ENCODE data around the gene TRPV5. TPM values are rescaled to one million over a fixed set of nuclear protein-coding genes. Genes with fewer than 3 reads are reported as not detected.

TRPV5 gene
- total and polyA plus RNA-seq, 2 of the 8 experiments (the other 6 are each of a cell fraction or from before 2014, with no cell fraction given) = 0.03 TPM; not detected in 1

- Histone ChIP-seq H3K18ac (ENCODE audit: extremely low read depth, low read length) (no peak overlapping the region), H2BK12ac (ENCODE audit: low read depth, low read length) (no peak overlapping the region), H3K14ac (ENCODE audit: insufficient read length) (no peak overlapping the region), H3K9me3 (ENCODE audit: insufficient read depth in 2 of 2, low read depth in 1 of 2, low read length in 1 of 2) (no peaks in the 10 kb centered on the region), H3K9ac (replicated peaks in 1 of 4; ENCODE audit: extremely low read depth in 1 of 4, low read depth in 3 of 4, low read length in 3 of 4) (no peak overlapping the region), H2BK120ac (replicated peaks; ENCODE audit: low read depth, low read length) (no peak overlapping the region), H2BK5ac (ENCODE audit: low read depth, low read length) (no peak overlapping the region), H3K4me2 (ENCODE audit: insufficient read depth in 1 of 2, low read depth in 2 of 2, low read length in 2 of 2) (no peak overlapping the region), H3K36me3 (ENCODE audit: control insufficient read depth in 2 of 4, insufficient read depth in 4 of 4, low read length in 3 of 4) (no peaks in the 10 kb centered on the region), H3K79me2 (ENCODE audit: control insufficient read depth in 1 of 2, insufficient read depth in 2 of 2, low read length in 2 of 2) (no peaks in the 10 kb centered on the region), H3K23me2 (ENCODE audit: low read depth, low read length) (no peaks in the 10 kb centered on the region), H2AK5ac (ENCODE audit: low read depth, low read length) (no peak overlapping the region), H3K79me1 (ENCODE audit: low read depth, low read length) (no peaks in the 10 kb centered on the region), H3K4ac (replicated peaks; ENCODE audit: insufficient read length, low read depth, low read length) (no peak overlapping the region), H2AFZ (ENCODE audit: low read length) (no peak overlapping the region), H2BK15ac (ENCODE audit: low read length) (no peak overlapping the region), H3K4me1 (replicated peaks in 1 of 4; ENCODE audit: control insufficient read depth in 3 of 4, insufficient read depth in 4 of 4, low read length in 3 of 4) (no peaks in the 10 kb centered on the region), H3K4me3 (ENCODE audit: extremely low read depth in 1 of 4, insufficient read depth in 2 of 4, low read depth in 3 of 4, low read length in 4 of 4) (no peak overlapping the region), H3K23ac (ENCODE audit: insufficient read length) (no peak overlapping the region), H4K5ac (ENCODE audit: insufficient read length, low read depth, low read length) (no peak overlapping the region), H3K27ac (ENCODE audit: low read depth, low read length) (no peak overlapping the region), H3K56ac (replicated peaks; ENCODE audit: insufficient read length, low read depth, low read length) (no peak overlapping the region), H2BK20ac (ENCODE audit: low read length) (no peak overlapping the region), H3K27me3 (replicated peaks in 1 of 4; ENCODE audit: control insufficient read depth in 3 of 4, extremely low read depth in 1 of 4, insufficient read depth in 3 of 4, low read length in 3 of 4) (no peaks in the 10 kb centered on the region; a peak in 1 of 7 replicates), H4K91ac (replicated peaks; ENCODE audit: insufficient read length, low read length) (no peak overlapping the region), H4K20me1 (replicated peaks in 1 of 2; ENCODE audit: control insufficient read depth in 1 of 2, insufficient read depth in 2 of 2, low read length in 2 of 2) (peaks cover 0 to 1% of the 10 kb centered on the region in 2 experiments), H4K8ac (ENCODE audit: extremely low read depth, insufficient read depth, low read length) (no peak overlapping the region)
- TF ChIP-seq RAD21 (IDR thresholded peaks at IDR 0.05 in 1 of 2, conservative IDR thresholded peaks at IDR 0.05 in 1 of 2; ENCODE audit: low read depth in 2 of 2, low read length in 2 of 2) (no peak), TCF12 (IDR thresholded peaks at IDR 0.05; ENCODE audit: low read depth, low read length) (no peak), TAF1 (IDR thresholded peaks at IDR 0.05; ENCODE audit: low read depth, low read length) (no peak), JUN (IDR thresholded peaks at IDR 0.05; ENCODE audit: low read depth, low read length) (no peak), KDM1A (IDR thresholded peaks at IDR 0.05; ENCODE audit: borderline replicate concordance, low read length) (no peak), BCL11A (IDR thresholded peaks at IDR 0.05; ENCODE audit: low read depth in 2 of 2, low read length in 2 of 2) (no peak), NANOG (IDR thresholded peaks at IDR 0.05; ENCODE audit: insufficient read depth, low read depth, low read length, poor library complexity, severe bottlenecking) (no peak), SIX5 (IDR thresholded peaks at IDR 0.05; ENCODE audit: low read depth, low read length) (no peak), SP2 (IDR thresholded peaks at IDR 0.05; ENCODE audit: low read length) (no peak), EZH2 (IDR thresholded peaks at IDR 0.05; ENCODE audit: low read depth, low read length, severe bottlenecking) (no peak), SIN3A (conservative IDR thresholded peaks at IDR 0.05 in 1 of 2, IDR thresholded peaks at IDR 0.05 in 1 of 2; ENCODE audit: low read depth in 1 of 2, low read length in 2 of 2) (no peak)
- FAIRE-seq (no peak), DNase-seq (ENCODE audit: low read depth in 1 of 2, low spot score in 2 of 2) (no peak)
- WGBS, 2 experiments (ENCODE audit: extremely low coverage in 1 of 2, insufficient coverage in 1 of 2, insufficient read length in 1 of 2, insufficient replicate concordance in 2 of 2, low coverage in 1 of 2, low lambda C conversion rate in 2 of 2, missing lambda C conversion rate in 1 of 2) = 93% methylated on average over 4 of the region's 7 CpGs; no CpG with 5 or more reads in 1 of the 2 experiments
- ChIA-PET POLR2A (ENCODE audit: partially characterized antibody) (no interaction called here), CTCF (ENCODE audit: partially characterized antibody) (interaction anchor here (0.7 to 3.4 kb wide), 7 partner anchors 11 to 337 kb away, joined by 3 to 10 read pairs (median 5); no protein-coding TSS in a partner anchor)
Observed at GRCh38 chr7:142941541-142941940, 8.0 kb upstream of the TRPV5 start.

All from H1 (cell line).